ENCODE data around the gene PHLDA3.

PHLDA3 gene

DNA sequence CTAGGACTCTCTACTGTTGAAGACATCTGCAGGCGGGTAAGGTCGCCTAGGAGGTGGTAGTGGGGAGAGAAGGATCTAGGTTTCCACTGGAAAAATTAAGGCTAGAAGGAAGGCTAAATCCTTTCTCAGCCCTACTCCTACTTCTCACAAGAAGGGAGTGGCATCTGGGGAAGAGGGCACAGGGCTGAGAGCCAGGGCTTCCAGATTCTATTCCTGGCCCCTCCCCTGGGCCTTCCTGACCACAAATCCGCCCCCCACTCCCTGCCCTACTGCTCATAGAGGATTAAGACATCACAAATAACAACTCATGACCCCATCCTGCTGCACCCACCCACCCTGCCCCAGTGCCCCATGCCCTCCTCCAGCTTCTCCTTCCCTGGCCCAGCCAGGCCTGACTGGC lies 2.5 kb downstream of the PHLDA3 start:
- no peak for DNase-seq (ENCODE audit: low read depth in 2 of 3, low spot score in 1 of 3)

- DNase-seq (ENCODE audit: low read depth in 2 of 3, low spot score in 1 of 3): no peak
Measured at GRCh38 chr1:201465698-201466290, 3.2 kb downstream of the PHLDA3 start.

DNA sequence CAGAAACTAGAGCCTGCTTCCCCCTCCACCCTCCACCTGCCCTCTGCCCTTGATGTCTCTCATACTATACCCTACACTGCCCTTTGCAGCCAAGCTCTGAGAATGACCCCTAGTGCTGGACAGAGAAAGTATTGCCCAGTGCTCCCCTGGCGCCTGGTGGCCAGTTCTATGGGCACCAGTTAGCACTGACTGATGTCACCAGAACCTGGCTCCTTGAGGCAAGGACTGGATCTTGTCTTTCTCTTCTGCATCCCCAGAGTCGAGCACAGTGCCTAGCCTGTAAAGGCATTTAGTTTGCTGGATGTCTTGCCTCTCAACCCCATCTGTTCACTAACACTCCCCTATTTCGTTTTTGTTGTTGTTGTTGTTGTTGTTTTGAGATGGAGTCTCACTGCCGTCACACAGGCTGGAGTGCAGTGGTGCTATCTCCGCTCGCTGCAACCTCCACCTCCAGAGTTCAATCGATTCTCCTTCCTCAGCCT lies 5.9 kb downstream of the PHLDA3 start:
- no peak for DNase-seq (ENCODE audit: low read depth in 2 of 3, low spot score in 1 of 3)

GRCh38 chr1:201461645-201462441 lies 7.1 kb downstream of the PHLDA3 start:
- DNase-seq (ENCODE audit: low read depth in 2 of 3, low spot score in 1 of 3): no peak

- DNase-seq (ENCODE audit: low read depth in 2 of 3, low spot score in 1 of 3): no peak
Measured at GRCh38 chr1:201460814-201461644, 8.0 kb downstream of the PHLDA3 start.

DNA sequence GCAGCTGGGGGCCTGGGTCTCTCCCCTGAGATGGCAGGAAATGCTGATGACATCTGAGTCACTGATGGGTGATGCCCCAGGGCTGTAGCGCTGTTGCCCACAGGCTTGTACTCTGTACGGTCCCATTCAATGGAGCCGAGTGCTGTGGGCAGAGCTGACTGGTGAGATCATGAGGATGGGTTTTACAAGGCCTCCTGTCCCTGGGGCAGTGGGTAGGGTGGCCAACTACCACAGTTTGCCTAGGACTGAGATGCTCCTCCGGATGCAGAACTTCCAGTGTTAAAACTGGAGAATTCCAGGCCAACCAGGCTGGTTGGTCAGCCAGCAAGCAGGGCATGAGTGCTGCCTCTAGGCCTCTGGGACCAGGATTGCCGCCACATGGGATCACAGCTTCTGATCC lies 9.2 kb downstream of the PHLDA3 start:
- no peak for DNase-seq (ENCODE audit: low read depth in 2 of 3, low spot score in 1 of 3)

- no peak for DNase-seq (ENCODE audit: low read depth in 2 of 3, low spot score in 1 of 3)
Measured at GRCh38 chr1:201459052-201459451, 9.9 kb downstream of the PHLDA3 start.

- DNase-seq (ENCODE audit: low read depth in 2 of 3, low spot score in 1 of 3): no peak
Measured at GRCh38 chr1:201457508-201457960, 11.5 kb downstream of the PHLDA3 start.

GRCh38 chr1:201456499-201457309 lies 12.3 kb downstream of the PHLDA3 start:
- DNase-seq (ENCODE audit: low read depth in 2 of 3, low spot score in 1 of 3): no peak

GRCh38 chr1:201455098-201455497 lies 13.9 kb downstream of the PHLDA3 start:
- no peak for DNase-seq (ENCODE audit: low read depth in 2 of 3, low spot score in 1 of 3)

DNA sequence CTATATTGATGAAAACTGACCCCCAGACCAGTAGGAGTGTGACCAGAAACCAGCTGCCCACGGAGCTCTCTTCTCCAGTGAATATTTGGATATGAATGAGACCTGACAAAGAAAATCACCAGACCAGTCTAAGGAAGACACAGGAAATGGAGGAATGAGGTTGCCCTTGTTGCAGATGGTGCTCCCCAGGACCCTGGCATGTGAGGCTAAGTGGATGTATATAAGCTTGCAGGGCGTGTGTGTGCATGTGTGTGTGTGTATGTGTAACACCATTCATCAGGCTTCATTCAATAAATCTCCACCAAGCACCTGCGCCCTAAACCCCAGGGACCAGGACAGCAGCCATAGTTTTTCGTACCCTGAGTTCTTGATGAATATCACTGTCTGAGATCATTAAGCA lies 14.4 kb downstream of the PHLDA3 start:
- DNase-seq (ENCODE audit: low read depth in 2 of 3, low spot score in 1 of 3): no peak

DNA sequence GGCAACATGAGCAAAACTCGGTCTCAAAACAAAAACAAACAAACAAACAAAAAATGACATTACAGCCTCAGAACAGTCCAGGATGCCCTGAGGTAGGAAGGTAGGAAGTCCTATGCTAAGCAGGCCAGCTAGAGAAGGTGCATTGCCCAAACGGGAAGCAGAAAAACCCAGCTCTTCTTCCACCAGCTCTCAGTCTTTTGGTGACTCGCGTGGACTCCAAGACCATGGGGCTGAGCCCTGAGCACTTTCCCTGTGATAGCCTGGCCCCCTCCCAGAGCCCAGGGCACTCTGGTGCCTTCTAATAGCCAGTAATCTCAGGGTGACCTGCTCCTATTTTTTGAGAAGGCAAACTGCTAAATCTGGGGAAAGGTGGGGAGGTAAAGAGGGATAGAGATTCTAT lies 16.1 kb downstream of the PHLDA3 start:
- no peak for DNase-seq (ENCODE audit: low read depth in 2 of 3, low spot score in 1 of 3)

DNA sequence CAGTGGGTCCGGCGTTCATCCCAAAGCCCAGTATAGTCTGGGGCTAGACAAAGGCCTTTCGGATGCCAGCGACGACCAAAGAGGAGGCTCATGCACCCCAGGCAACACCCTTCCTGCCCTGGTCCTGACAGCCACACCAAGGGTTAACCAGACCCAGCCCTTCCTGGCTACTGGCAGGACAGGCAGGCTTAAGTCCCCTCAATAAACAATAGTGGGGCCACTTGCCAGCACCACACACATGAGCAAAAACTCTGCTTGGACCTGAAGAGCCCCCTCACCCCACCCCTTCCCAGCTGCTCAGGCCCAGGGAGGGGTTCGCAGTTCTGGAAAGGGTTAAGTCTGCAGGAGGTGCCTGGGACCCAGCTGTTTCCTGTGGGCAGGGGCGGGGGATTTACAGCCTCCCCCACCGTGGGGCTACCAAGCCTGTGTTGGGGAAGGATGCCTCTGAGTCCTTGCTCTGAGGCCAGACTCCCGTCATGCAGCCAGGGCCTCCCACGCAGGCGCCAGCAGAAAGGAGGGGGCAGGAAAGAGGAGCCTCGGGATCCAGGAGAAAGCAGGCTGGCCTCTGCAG lies 18.2 kb downstream of the PHLDA3 start:
- no peak for DNase-seq (ENCODE audit: low read depth in 2 of 3, low spot score in 1 of 3)

DNA sequence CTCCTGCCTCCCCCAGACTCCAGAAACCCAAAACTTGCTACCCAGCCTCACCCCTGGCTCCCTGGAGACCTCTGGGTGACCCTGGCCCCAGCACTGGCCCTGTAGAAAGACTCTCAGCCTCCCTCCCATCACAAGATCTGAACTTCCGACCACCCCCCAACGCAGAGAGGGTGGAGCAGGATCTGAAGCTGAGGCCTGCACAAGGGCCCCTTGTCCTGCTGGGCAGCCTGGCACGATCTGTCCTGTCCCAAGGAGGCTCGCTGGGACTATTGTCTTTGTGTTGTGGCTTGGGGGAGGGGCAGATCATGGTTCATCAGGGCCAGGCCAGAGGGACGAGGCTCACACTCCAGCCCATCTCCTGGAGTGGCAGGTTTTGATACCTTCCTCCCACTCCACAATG lies 20.0 kb downstream of the PHLDA3 start:
- no peak for DNase-seq (ENCODE audit: low read depth in 2 of 3, low spot score in 1 of 3)

- peak; percentile 33 to 73 (median 56) for DNase-seq (ENCODE audit: low read depth in 2 of 3, low spot score in 1 of 3)
Measured at GRCh38 chr1:201447903-201448871, 20.8 kb downstream of the PHLDA3 start.

- no peak for DNase-seq (ENCODE audit: low read depth in 2 of 3, low spot score in 1 of 3)
Measured at GRCh38 chr1:201445310-201445709, 23.7 kb downstream of the PHLDA3 start.

GRCh38 chr1:201444792-201445191 lies 24.2 kb downstream of the PHLDA3 start:
- DNase-seq (ENCODE audit: low read depth in 2 of 3, low spot score in 1 of 3): no peak

GRCh38 chr1:201443747-201444146 lies 25.2 kb downstream of the PHLDA3 start:
- no peak for DNase-seq (ENCODE audit: low read depth in 2 of 3, low spot score in 1 of 3)

DNA sequence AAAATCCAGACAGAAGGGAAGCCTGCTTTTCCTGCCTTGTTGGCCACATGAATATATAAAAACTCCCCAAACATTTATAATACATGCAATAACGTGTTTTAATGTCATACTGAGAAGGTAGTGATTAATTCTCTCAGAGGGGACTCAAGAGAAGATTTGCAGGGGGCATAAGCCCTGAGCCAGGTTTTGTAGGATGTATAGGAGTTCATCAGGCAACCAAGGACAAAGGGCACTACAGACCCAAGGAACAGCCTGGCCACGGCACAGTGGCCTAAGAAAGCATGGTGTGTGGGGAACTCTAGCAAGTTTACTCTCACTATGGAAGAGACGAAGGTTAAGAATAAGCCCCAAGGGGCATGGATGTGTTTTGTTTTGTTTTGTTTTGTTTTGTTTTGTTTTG lies 32.0 kb downstream of the PHLDA3 start:
- DNase-seq (ENCODE audit: low read depth in 2 of 3, low spot score in 1 of 3): no peak
